Measurements from ENCODE around the gene PLXNB2.

Gene PLXNB2

GRCh38 chr22:50293441-50294318 is 13.8 kb downstream of the PLXNB2 start:
- peak in 1 of 2 experiments; percentile 71 for DNase-seq (ENCODE audit: low spot score in 2 of 2)

GRCh38 chr22:50292643-50293440 is 14.6 kb downstream of the PLXNB2 start:
- Histone ChIP-seq H3K9me3 (no peaks in the 10 kb centered on the region), H3K4me3 (no peak overlapping the region), H3K36me3 (replicated peaks) (peaks cover 13% of the 10 kb centered on the region; the same call in 1 of the 2 replicates), H3K4me1 (peaks cover 7% of the 10 kb centered on the region), H3K27me3 (ENCODE audit: low read depth) (no peaks in the 10 kb centered on the region)
- DNase-seq (ENCODE audit: low spot score in 2 of 2): no peak
- in situ Hi-C loops (cut with MboI; ENCODE audit: low sequenced_read_pairs): no loop called here

More at GRCh38 chr22:50293441-50294318, 13.8 kb downstream of the PLXNB2 start:
- Histone ChIP-seq H3K4me1 (peaks cover 7% of the 10 kb centered on the region), H3K9me3 (no peaks in the 10 kb centered on the region), H3K36me3 (replicated peaks) (peaks cover 11% of the 10 kb centered on the region; the same call in 1 of the 2 replicates), H3K4me3 (no peak overlapping the region), H3K27me3 (ENCODE audit: low read depth) (no peaks in the 10 kb centered on the region)
- in situ Hi-C loops (cut with MboI; ENCODE audit: low sequenced_read_pairs): no loop called here

DNA sequence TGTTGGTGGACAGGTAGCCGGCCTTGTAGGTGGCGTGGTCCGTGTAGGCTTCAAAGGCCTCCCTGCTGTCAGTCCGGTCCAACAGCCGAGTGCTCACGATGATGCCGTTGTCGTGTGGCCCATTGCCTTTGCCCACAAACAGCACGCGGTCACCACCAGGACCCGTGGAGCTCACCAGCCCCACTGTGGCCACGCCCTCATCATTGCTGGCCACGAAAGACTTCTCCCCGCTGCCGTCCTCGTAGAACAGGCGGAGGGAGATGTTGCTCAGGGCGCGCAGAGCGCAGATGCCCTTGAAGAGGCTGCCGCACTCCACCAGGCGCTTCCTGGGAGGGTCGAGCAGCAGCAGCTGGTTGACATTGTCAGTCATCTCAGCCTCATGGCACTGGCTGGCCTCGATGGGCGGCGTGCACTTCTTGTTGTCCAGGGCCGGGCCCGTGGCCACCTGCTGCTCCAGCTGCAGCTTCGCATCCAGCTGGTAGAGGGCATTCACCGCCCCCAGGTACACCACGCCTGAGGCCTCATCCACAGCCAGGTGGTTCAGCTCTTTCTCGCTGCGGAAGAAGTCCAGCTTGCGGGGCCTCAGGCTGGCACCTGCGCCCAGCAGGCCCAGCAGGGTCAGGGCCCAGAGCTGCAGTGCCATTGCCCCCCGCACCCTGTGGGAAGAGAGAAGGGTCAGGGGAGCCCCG is 17.4 kb downstream of the PLXNB2 start:
- in situ Hi-C loops (cut with MboI; ENCODE audit: low sequenced_read_pairs): no loop called here
- Histone ChIP-seq H3K9me3 (no peaks in the 10 kb centered on the region), H3K4me1 (peaks cover 7% of the 10 kb centered on the region), H3K27me3 (ENCODE audit: low read depth) (no peaks in the 10 kb centered on the region), H3K4me3 (no peak overlapping the region), H3K36me3 (replicated peaks) (peaks cover 18% of the 10 kb centered on the region; the same call in 1 of the 2 replicates)
- no peak for DNase-seq (ENCODE audit: low spot score in 2 of 2)

- H3K27me3 ChIP-seq (ENCODE audit: low read depth): no peaks in the 10 kb centered on the region
Observed at GRCh38 chr22:50289151-50289941, 18.1 kb downstream of the PLXNB2 start.

GRCh38 chr22:50287731-50288130 is 19.7 kb downstream of the PLXNB2 start:
- no peak for DNase-seq (ENCODE audit: low spot score in 2 of 2)
- in situ Hi-C loops (cut with MboI; ENCODE audit: low sequenced_read_pairs): no loop called here
- peaks cover 21% of the 10 kb centered on the region for H3K36me3 ChIP-seq (replicated peaks)
- H3K9me3 ChIP-seq: no peaks in the 10 kb centered on the region
- H3K27me3 ChIP-seq (ENCODE audit: low read depth): no peaks in the 10 kb centered on the region
- no peak overlapping the region for H3K4me3 ChIP-seq
- no peaks in the 10 kb centered on the region for H3K4me1 ChIP-seq

More at GRCh38 chr22:50289151-50289941, 18.1 kb downstream of the PLXNB2 start:
- in situ Hi-C loops (cut with MboI; ENCODE audit: low sequenced_read_pairs): no loop called here
- no peak for DNase-seq (ENCODE audit: low spot score in 2 of 2)
- Histone ChIP-seq H3K36me3 (replicated peaks) (peaks cover 18% of the 10 kb centered on the region; the same call in 1 of the 2 replicates), H3K9me3 (no peaks in the 10 kb centered on the region), H3K4me3 (no peak overlapping the region), H3K4me1 (peaks cover 7% of the 10 kb centered on the region)

DNA sequence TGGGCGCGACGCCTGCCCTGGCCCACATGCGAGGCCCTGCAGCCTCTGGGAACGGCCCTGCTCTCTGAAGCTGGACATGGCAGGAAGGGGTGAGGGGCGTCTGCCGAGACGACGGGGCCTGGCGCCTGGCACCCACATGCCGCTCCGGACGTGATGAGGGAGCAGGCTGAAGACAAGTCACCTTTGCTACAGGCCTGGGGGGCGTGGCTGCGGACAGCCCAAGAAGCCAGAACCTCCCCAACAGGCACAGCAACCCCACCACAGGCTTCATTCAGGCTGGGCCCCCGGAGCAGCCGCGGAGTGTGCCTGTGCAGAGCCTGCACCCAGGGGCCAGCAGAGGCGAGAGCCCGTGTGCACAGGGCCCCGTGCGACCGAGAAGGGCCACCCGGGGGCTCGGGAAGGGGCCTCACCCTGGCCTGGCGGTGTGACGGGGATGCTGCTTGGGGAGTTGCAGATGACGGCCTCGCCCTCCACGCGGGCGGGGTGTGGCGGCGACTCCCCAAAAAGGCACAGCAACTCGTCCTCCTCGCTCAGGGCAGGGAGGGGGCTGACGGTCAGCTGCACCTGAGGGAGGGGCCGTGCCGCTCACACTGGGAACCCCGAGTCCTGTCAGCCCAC is 20.6 kb downstream of the PLXNB2 start:
- Histone ChIP-seq H3K36me3 (replicated peaks) (peaks cover 28% of the 10 kb centered on the region), H3K27me3 (ENCODE audit: low read depth) (no peaks in the 10 kb centered on the region), H3K4me3 (no peak overlapping the region), H3K4me1 (no peaks in the 10 kb centered on the region), H3K9me3 (no peaks in the 10 kb centered on the region)
- in situ Hi-C loops (cut with MboI; ENCODE audit: low sequenced_read_pairs): no loop called here
- DNase-seq (ENCODE audit: low spot score in 2 of 2): no peak

- no peak for DNase-seq (ENCODE audit: low spot score in 2 of 2)
- Histone ChIP-seq H3K4me1 (no peaks in the 10 kb centered on the region), H3K27me3 (ENCODE audit: low read depth) (no peaks in the 10 kb centered on the region), H3K36me3 (replicated peaks) (peaks cover 31% of the 10 kb centered on the region), H3K9me3 (no peaks in the 10 kb centered on the region), H3K4me3 (no peak overlapping the region)
- in situ Hi-C loops (cut with MboI; ENCODE audit: low sequenced_read_pairs): no loop called here
Observed at GRCh38 chr22:50286275-50286674, 21.2 kb downstream of the PLXNB2 start.

GRCh38 chr22:50285568-50286229 is 21.7 kb downstream of the PLXNB2 start:
- DNase-seq (ENCODE audit: low spot score in 2 of 2): no peak
- H3K36me3 ChIP-seq (replicated peaks): peaks cover 37% of the 10 kb centered on the region
- H3K4me1 ChIP-seq: no peaks in the 10 kb centered on the region
- H3K9me3 ChIP-seq: no peaks in the 10 kb centered on the region
- in situ Hi-C loops (cut with MboI; ENCODE audit: low sequenced_read_pairs): no loop called here
- H3K4me3 ChIP-seq: no peak overlapping the region
- H3K27me3 ChIP-seq (ENCODE audit: low read depth): no peaks in the 10 kb centered on the region

GRCh38 chr22:50284479-50284878 is 23.0 kb downstream of the PLXNB2 start:
- no peaks in the 10 kb centered on the region for H3K4me1 ChIP-seq
- no peak overlapping the region for H3K4me3 ChIP-seq
- H3K9me3 ChIP-seq: no peaks in the 10 kb centered on the region
- no peak for DNase-seq (ENCODE audit: low spot score in 2 of 2)
- H3K27me3 ChIP-seq (ENCODE audit: low read depth): no peaks in the 10 kb centered on the region
- peaks cover 37% of the 10 kb centered on the region for H3K36me3 ChIP-seq (replicated peaks)
- in situ Hi-C loops (cut with MboI; ENCODE audit: low sequenced_read_pairs): no loop called here

DNA sequence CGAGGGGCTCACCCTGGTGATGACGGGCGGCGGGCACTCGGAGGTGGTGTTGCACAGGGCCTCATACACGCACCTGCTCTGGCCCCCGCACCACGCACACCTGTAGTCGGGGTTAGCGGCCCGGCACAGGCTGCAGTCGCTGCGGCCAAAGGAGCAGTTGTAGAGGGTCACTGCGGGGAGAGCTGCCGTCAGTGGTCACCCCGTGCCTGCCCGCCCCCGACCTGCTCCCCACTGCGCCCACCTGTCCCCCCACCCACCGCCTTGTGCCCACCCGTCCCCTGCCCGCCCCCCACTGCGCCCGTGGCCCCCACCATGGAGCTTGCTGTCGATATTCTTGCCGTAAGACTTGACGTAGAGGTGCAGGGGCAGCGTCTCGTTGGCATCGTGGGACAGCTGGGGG is 23.6 kb downstream of the PLXNB2 start:
- no peak for DNase-seq (ENCODE audit: low spot score in 2 of 2)
- Histone ChIP-seq H3K36me3 (replicated peaks) (peaks cover 37% of the 10 kb centered on the region), H3K9me3 (no peaks in the 10 kb centered on the region), H3K4me3 (no peak overlapping the region), H3K27me3 (ENCODE audit: low read depth) (no peaks in the 10 kb centered on the region), H3K4me1 (no peaks in the 10 kb centered on the region)
- in situ Hi-C loops (cut with MboI; ENCODE audit: low sequenced_read_pairs): no loop called here

DNA sequence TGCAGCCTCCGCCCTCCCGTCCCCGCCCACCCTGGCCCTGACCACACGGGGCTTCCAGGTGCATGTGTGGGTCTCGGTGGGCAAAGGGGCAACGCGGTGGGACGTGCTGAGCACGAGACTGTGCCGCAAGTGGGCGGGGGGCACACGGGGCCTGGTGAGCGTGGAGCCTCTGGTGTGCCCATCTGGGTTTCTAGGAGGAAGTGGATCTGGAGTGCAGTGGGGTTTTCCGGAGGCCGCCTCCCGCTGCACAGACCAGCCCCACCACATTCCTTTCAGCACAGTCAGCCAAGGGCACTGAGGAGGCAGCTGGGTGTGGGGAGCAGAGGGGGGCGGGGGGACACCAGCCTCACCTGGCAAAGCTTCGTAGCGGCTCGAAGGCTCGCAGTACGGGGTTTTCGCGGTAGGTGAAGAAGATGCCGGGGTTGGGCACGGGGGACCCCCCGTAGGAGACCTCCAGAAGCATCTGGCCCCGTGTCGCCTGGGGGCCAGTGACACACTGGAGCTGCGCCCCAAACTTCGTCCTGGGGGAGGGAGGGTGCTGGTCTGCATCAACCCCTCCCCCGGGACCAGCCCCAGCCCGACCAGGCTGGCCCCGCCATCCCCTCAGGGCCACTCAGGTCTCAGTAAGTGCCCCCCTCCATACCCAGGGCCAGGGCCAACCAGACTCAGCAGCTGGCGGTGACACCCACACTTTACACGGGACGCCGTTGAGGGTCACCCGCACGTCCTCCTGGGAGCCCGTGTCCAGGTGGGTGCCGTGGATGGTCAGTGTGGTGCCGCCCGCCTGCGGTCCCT is 24.9 kb downstream of the PLXNB2 start:
- in situ Hi-C loops (cut with MboI; ENCODE audit: low sequenced_read_pairs): no loop called here
- Histone ChIP-seq H3K4me3 (no peak overlapping the region), H3K9me3 (no peaks in the 10 kb centered on the region), H3K36me3 (replicated peaks) (peaks cover 45% of the 10 kb centered on the region), H3K4me1 (no peaks in the 10 kb centered on the region), H3K27me3 (ENCODE audit: low read depth) (no peaks in the 10 kb centered on the region)
- no peak for DNase-seq (ENCODE audit: low spot score in 2 of 2)

GRCh38 chr22:50281957-50282356 is 25.5 kb downstream of the PLXNB2 start:
- H3K4me1 ChIP-seq: no peaks in the 10 kb centered on the region
- no peak overlapping the region for H3K4me3 ChIP-seq
- in situ Hi-C loops (cut with MboI; ENCODE audit: low sequenced_read_pairs): no loop called here
- no peaks in the 10 kb centered on the region for H3K27me3 ChIP-seq (ENCODE audit: low read depth)
- no peaks in the 10 kb centered on the region for H3K9me3 ChIP-seq
- no peak for DNase-seq (ENCODE audit: low spot score in 2 of 2)
- H3K36me3 ChIP-seq (replicated peaks): peaks cover 49% of the 10 kb centered on the region
